Rectal smooth muscle tissue (tissue), 1 donor: ENCODE results near the gene TIMP3.
A peak's percentile ranks its signal among the peaks of the same experiment; 100 is the strongest.

Experiments used
- H3K27ac ChIP-seq: one replicate; pipeline ENCODE4 v1.7.0; 2013; ENCODE audit warnings: low read depth, low read length, inconsistent platforms
- H3K27me3 ChIP-seq: one replicate; pipeline ENCODE4 v1.7.0; 2013; ENCODE audit warnings: low read length; ENCODE audit not compliant: control insufficient read depth, insufficient read depth
- H3K36me3 ChIP-seq: one replicate; pipeline ENCODE4 v1.7.0; 2013; ENCODE audit warnings: low read length; ENCODE audit not compliant: control insufficient read depth, insufficient read depth
- H3K4me1 ChIP-seq: one replicate; pipeline ENCODE4 v1.7.0; 2013; ENCODE audit warnings: low read length; ENCODE audit not compliant: control insufficient read depth, insufficient read depth
- H3K4me3 ChIP-seq: one replicate; pipeline ENCODE4 v1.7.0; 2013; ENCODE audit warnings: low read length
- H3K9ac ChIP-seq: one replicate; pipeline ENCODE4 v1.7.0; 2013; ENCODE audit warnings: low read length

Gene TIMP3

DNA sequence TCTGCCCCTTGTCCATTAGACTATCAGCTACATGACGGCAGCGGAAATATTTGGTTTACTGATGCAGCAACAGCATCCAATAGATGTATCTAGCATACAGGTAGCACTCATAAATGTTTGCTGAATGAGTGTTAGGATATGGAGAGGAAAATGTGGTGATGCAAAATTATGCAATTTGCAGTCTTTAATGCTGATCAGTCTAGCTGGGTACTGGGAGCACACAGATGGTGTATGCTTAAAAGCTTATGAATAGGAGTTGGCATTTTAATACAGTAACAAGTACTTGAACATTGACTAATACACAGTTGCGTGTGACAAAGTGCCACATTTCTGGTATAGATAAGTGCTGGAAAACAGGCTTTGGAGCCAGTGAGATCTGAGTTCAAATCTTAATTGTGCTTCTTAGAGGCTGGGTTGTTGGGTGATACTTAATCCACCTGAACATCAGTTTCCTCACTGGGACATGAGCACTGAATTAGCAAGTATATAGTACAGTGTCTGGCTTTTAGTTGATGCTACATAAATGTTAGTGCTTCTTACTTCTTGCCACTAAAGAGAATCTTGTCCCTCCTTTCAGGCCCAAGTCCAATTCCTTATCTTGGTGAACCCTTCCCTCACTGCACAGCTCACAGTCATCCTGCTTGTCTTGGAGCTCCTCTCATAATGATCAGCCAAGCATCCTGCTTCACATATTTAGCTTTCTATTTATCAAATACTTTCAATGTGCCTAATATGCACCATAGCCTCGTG is 99.6 kb downstream of the TIMP3 start:
- Histone ChIP-seq H3K27ac (no peak overlapping the region), H3K9ac (no peak overlapping the region), H3K36me3 (no peaks in the 10 kb centered on the region), H3K4me1 (peaks cover 6% of the 10 kb centered on the region), H3K4me3 (no peak overlapping the region), H3K27me3 (no peaks in the 10 kb centered on the region)

DNA sequence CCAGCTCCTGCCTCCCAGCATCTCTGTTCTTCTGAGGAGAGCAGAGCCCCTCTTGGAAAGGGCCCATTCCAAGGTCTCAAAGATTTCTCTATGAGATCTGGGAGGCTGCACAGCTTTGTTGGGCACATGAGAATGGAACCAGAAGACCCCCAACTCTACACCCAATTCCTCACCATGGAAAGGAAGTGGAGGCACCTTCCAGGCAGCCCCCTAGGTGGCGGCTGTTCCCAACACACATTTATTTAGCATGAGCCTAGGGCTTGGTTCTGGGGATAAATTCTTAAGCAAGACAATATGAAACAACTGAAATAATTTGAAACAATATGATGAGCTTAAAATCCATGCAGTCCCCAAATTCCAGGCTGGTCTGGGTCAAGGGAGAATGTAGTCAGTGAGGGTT is 100.4 kb downstream of the TIMP3 start:
- H3K9ac ChIP-seq: no peak overlapping the region
- no peaks in the 10 kb centered on the region for H3K36me3 ChIP-seq
- peaks cover 7% of the 10 kb centered on the region for H3K4me1 ChIP-seq
- no peak overlapping the region for H3K4me3 ChIP-seq
- no peak overlapping the region for H3K27ac ChIP-seq
- H3K27me3 ChIP-seq: no peaks in the 10 kb centered on the region

DNA sequence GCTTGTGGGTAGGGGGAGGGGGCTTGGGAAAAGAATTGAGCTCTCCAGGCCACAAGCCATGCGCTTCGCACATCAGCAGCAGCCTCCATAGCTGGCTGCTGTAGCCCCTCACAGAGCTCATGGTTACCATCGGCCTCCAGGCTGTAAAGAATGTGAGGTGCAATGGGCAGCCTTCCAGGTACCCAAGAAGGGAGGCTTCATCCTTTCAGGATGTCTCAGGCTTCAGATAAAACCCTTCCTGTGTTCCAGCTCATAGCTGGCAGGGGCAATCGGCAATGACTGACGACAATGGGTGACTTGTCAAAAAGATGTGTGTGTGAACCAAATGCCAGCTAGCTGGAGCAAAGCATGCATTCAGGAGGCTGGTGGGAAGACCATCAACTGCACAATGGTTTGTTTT is 102.0 kb downstream of the TIMP3 start:
- Histone ChIP-seq H3K4me3 (no peak overlapping the region), H3K36me3 (no peaks in the 10 kb centered on the region), H3K4me1 (peaks cover 7% of the 10 kb centered on the region), H3K9ac (no peak overlapping the region), H3K27ac (no peak overlapping the region), H3K27me3 (no peaks in the 10 kb centered on the region)

DNA sequence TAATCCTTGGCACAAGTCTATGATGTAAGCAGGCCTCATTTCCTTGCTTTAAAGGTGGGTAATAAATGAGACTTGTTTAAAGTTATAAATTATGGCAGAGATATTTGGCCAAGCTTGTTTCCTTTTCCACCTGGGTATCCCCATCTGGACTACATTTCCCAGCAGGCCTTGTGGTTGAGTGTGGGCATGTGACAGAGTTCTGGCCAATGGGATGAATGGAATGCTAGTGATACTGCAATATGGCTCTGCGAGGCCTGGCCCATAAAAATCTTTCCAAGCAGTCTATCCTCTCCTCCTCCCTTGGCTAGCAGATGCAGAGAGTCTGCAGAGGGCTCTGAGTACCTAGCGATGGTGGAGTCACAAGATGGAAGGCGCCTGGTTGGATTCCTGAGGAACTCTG is 102.5 kb downstream of the TIMP3 start:
- H3K4me1 ChIP-seq: peaks cover 7% of the 10 kb centered on the region
- H3K9ac ChIP-seq: no peak overlapping the region
- H3K36me3 ChIP-seq: no peaks in the 10 kb centered on the region
- no peaks in the 10 kb centered on the region for H3K27me3 ChIP-seq
- H3K4me3 ChIP-seq: no peak overlapping the region
- H3K27ac ChIP-seq: no peak overlapping the region

DNA sequence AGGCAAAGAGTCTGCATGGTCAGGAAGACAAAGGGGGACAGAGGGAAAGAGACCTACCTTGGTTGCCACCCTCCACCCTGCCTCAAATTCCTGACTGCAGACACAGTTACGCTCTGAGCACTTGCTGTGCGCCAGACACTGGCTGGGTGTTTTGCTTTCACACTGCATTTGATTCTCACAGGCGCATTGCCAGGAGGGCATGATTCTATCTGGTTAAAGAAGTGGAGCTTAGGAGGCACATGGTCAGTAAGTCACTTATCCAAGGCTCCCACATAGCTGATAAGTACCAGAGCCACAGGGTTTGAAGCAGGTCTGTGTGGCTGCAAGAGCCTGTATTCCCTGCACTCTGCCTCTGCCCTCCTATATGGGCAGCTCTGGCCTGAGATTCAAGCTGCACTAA is 103.9 kb downstream of the TIMP3 start:
- H3K27me3 ChIP-seq: no peaks in the 10 kb centered on the region
- H3K4me1 ChIP-seq: peaks cover 14% of the 10 kb centered on the region
- no peaks in the 10 kb centered on the region for H3K36me3 ChIP-seq
- H3K27ac ChIP-seq: peak overlapping the region; percentile 15
- no peak overlapping the region for H3K4me3 ChIP-seq
- H3K9ac ChIP-seq: no peak overlapping the region

DNA sequence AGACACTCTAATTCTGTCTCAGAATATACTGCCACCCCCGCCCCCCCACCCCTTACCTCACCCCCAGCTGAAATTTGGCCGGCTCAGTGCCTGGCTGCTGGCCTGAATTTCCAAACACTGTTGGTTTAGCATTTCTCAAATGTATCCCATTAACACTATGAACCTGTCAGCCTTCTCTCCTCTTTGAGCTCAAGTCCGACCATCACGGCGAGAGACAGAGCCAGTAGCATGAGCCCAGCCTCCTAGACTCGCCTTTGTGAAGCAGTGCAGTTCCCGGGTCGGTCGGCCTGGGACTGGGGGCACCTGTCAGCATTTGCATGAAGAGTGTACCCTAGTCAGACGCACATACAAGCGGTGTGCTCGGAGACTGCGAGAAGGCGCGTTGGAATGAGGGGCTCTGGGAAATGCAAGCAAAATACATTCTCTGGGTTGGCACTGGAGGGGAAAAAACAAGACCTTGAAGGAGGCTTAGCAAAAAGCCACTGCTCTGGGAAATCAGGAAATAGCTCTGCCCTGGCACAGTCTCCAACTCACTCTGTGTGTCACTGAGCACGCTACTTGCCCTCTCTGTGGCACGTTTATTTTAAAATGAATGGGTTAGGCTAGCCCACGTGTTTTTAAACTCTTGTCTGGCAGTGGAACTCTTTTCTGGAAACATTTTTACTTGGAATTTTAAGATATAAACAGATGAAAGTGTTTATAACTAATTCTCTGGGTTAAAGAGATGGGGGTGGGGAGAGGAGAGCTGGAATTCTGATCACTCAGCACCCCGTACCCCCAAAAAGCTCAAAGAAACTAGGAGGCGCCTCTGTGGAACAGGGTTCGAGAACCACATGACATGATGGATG is 108.3 kb downstream of the TIMP3 start:
- Histone ChIP-seq H3K27ac (peak overlapping the region; percentile 27), H3K4me3 (no peak overlapping the region), H3K27me3 (no peaks in the 10 kb centered on the region), H3K9ac (no peak overlapping the region), H3K4me1 (peaks cover 17% of the 10 kb centered on the region), H3K36me3 (no peaks in the 10 kb centered on the region)

DNA sequence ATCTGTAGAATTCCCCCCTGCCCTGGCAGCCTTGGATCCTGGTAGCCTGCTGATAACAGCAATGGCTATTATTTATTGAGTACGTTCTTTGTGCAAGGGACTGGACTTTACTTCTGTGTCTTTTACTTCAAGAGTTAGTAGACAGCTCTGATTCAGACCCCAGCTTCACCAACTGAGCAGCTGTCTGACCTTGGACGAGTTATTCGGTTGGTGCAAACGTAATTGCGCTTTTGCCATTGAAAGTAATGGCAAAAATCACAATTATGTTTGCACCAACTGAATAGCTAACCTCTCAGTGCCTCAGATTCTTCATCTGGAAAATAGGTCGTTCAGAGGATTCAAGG is 108.9 kb downstream of the TIMP3 start:
- Histone ChIP-seq H3K4me1 (peaks cover 17% of the 10 kb centered on the region), H3K4me3 (no peak overlapping the region), H3K9ac (no peak overlapping the region), H3K27me3 (no peaks in the 10 kb centered on the region), H3K36me3 (no peaks in the 10 kb centered on the region), H3K27ac (no peak overlapping the region)

DNA sequence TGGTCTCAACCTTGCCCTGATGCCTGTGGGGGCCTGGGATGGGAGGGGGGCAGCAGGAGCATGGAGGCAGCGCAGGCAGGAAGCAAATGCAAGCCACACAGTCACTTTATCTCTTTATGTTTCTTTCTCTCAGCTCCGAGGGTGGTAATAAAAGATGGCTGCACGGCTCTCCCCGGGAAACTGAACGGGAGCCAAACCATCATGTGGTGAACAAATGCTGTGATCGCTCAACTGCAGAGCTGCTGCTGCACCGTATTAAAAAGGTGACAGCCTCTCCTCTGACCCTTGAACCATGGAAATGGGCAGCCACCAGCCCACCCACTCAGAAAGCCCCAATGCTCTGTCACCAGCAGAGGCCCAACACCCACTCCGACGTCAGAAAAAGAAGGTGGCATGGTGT is 110.0 kb downstream of the TIMP3 start:
- H3K4me3 ChIP-seq: no peak overlapping the region
- H3K27me3 ChIP-seq: no peaks in the 10 kb centered on the region
- no peak overlapping the region for H3K9ac ChIP-seq
- no peak overlapping the region for H3K27ac ChIP-seq
- peaks cover 10% of the 10 kb centered on the region for H3K4me1 ChIP-seq
- no peaks in the 10 kb centered on the region for H3K36me3 ChIP-seq
